Left ventricle myocardium superior (tissue), 1 donor: ENCODE data around the gene VPS8. TPM values are rescaled to one million over a fixed set of nuclear protein-coding genes. Genes with fewer than 3 reads are reported as not detected.

Source experiments
- total RNA-seq: library from RNA; stranded (reverse); fragmentation: NEBNext Ultra II Directional; extraction: Animal tissue kit (Norgen Biotek cat#: 25700); gene quantifications from one replicate; pipeline ENCODE4 v1.2.1, GENCODE V29; 2021
- donor health status: DM: no; HTN: yes; CAD: no; lungs with severe emphysema.

The VPS8 gene
- total RNA-seq, 1 donor from 2014 or later, result 60.1 TPM

Other genes with a start within 250 kb of the VPS8 start
- gene MAGEF1, start 100.1 kb upstream of the VPS8 start, total RNA-seq, result 27.4 TPM